Ascending aorta (tissue), 2 donors: ENCODE results near the gene SERTAD3. TPM values are rescaled to one million over a fixed set of nuclear protein-coding genes. Genes with fewer than 3 reads are reported as not detected.

ENCODE experiments used
- DNase-seq, 2 donors: peaks; one replicate each; pipeline ENCODE4 v3.0.0-alpha.2; 2019; ENCODE audit warnings: low spot score in 2 of 2
- H3K27ac ChIP-seq, 2 donors: fragments of 200-600 bp; sonication (generic); one replicate each; pipeline ENCODE4 v1.5.1; 2016 to 2017; ENCODE audit warnings: mild to moderate bottlenecking in 1 of 2
- H3K27me3 ChIP-seq: fragments of 200-600 bp; sonication (generic); one replicate; pipeline ENCODE4 v1.5.1; 2017
- H3K36me3 ChIP-seq, 2 donors: fragments of 200-600 bp; sonication (generic); one replicate each; pipeline ENCODE4 v1.5.1; 2016
- H3K4me1 ChIP-seq, 2 donors: fragments of 200-600 bp; sonication (generic); one replicate each; pipeline ENCODE4 v1.5.1; 2016 to 2017; ENCODE audit warnings: mild to moderate bottlenecking in 1 of 2
- H3K4me3 ChIP-seq, 2 donors: fragments of 200-600 bp; sonication (generic); one replicate each; pipeline ENCODE4 v1.5.1; 2016 to 2017; ENCODE audit warnings: mild to moderate bottlenecking in 1 of 2
- H3K9me3 ChIP-seq, 2 donors: fragments of 200-600 bp; sonication (generic); one replicate each; pipeline ENCODE4 v1.5.1; 2016
- intact Hi-C: fragments of 100-400 bp; cut with DNase I; formaldehyde crosslinking; loops from one replicate; pipeline ENCODE4 v1.15.1; 2023
- total RNA-seq: library from RNA; depleted of rRNA; stranded (reverse); fragments of >200 nt; gene quantifications from one replicate; pipeline ENCODE4 v1.1.0, GENCODE V29; 2016
- TF ChIP-seq, protein P1 (sequence below), 3 experiments: fragments of 200-600 bp in 2 of 3; fragments of 450-650 bp in 1 of 3; sonication (generic) in 2 of 3; IDR thresholded peaks; one replicate each; pipeline ENCODE4 v1.5.1; 2016 to 2019; ENCODE audit warnings: antibody characterized with exemption in 3 of 3, mild to moderate bottlenecking in 1 of 3, moderate library complexity in 1 of 3

The SERTAD3 gene
- total RNA-seq, 1 donor from 2014 or later, result 36.9 TPM

DNA sequence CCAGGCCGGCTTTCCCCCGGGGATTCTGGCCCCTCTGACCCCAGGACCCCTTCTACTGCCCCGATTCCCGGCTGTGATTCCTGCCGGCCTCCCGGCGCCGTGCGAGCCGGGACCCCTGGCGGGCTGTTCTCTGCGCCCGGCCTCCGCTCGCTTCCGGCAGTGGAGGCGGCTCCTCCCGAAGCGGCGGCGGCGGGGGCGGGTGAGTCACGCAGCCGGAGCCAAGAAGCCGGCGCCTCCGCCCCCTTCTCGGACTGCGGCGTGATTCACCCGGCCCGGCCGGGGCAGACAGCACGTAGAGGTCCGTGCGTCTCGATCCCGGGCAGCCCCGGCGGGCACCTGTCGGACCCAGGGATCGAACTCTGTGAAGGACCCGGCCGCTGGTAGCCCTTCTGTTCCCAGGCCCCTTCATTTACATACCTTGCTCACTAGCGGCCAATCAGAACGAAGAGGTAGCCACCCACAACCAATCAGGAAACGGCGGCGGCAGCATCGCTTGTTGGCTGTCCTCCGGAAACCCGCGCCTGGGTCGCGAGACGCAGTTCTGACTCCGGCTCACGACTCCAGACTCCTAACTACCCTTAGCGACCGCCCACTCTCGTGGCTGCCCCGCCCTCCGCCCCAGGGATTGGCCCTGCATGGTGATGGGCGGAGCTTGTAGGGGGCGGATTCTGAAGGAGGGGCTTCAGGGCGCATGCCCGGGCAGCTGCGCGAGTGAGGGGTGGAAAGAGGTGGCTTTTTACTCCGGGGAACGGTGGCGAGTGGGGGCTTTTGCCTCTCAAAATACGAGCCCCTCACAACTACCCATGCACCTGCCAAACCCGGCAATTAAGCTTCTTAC is 18.5 kb downstream of the SERTAD3 start, which contains the start of gene SERTAD1:
TSS of gene SERTAD1 (minus strand) at position 543 of the 838 bp plus-strand sequence. CDS start 2,446 bp downstream, outside the sequence.
- TF ChIP-seq, protein P1, sequence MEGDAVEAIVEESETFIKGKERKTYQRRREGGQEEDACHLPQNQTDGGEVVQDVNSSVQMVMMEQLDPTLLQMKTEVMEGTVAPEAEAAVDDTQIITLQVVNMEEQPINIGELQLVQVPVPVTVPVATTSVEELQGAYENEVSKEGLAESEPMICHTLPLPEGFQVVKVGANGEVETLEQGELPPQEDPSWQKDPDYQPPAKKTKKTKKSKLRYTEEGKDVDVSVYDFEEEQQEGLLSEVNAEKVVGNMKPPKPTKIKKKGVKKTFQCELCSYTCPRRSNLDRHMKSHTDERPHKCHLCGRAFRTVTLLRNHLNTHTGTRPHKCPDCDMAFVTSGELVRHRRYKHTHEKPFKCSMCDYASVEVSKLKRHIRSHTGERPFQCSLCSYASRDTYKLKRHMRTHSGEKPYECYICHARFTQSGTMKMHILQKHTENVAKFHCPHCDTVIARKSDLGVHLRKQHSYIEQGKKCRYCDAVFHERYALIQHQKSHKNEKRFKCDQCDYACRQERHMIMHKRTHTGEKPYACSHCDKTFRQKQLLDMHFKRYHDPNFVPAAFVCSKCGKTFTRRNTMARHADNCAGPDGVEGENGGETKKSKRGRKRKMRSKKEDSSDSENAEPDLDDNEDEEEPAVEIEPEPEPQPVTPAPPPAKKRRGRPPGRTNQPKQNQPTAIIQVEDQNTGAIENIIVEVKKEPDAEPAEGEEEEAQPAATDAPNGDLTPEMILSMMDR (IDR thresholded peaks at IDR 0.05), result peak; percentile 75 to 86 (median 85)
- intact Hi-C loops, result loop anchor here (1.0 to 10.0 kb wide), 3 partner anchors 19 to 369 kb away; partner anchors contain the start of genes EGLN2, LTBP4 and SERTAD3
- H3K4me3 ChIP-seq, result peak within 1 kb of the TSS; percentile 62 to 83
- peaks cover 14 to 30% of the 10 kb centered on the region in 2 donors for H3K4me1 ChIP-seq
- peaks cover 11 to 17% of the 10 kb centered on the region in 2 donors for H3K36me3 ChIP-seq
- DNase-seq, result peak; percentile 99 to 100
- no peaks in the 10 kb centered on the region for H3K27me3 ChIP-seq
- H3K9me3 ChIP-seq, result no peaks in the 10 kb centered on the region
- peak within 1 kb of the TSS; percentile 98 to 99 for H3K27ac ChIP-seq

DNA sequence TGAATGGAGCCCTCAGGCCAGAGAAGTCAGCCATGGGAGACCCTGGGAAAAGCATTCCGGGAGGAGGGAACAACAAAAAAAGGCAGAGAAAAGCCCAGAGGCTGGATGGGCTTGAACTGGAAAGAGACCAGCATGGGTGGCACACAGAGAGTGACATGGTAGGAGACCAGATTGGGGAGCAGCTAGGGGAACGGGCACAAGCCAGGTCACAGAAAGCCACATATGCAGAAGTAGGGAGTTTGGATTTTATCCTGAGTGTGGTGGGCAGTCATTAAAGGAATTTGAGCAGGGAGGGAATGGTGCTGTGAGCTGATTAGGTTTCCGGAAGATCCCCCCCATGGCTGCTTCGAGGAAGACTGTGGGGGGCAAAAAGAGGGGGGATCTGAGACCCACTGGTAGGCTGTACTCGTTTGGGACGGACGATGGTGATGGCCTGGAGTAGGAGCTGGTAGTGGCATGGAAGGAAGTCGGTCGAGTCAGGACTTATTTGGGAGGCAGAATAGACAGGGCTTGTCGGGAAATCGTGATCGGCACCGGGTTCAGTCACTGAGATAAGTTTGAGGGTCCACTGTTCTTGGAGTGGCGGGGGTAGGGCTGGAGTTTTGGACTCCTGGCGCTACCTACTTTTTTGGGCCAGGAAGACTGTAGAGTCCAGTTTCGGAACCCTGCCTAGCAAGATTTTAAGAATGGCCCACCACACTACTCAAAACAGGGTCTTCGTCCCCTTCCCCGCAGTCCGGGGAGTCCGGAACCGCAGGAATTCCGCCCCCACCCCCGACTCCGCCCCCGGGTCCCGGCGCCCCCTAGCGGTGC is 19.3 kb downstream of the SERTAD3 start:
- Histone ChIP-seq H3K9me3 (no peaks in the 10 kb centered on the region), H3K27me3 (no peaks in the 10 kb centered on the region), H3K36me3 (peaks cover 11 to 17% of the 10 kb centered on the region in 2 donors), H3K4me3 (peak overlapping the region; percentile 62 to 83), H3K27ac (peak overlapping the region; percentile 98 to 99), H3K4me1 (peaks cover 14 to 30% of the 10 kb centered on the region in 2 donors)
- no peak for DNase-seq
- intact Hi-C loops, result loop anchor here (1.0 to 10.0 kb wide), 5 partner anchors 19 to 370 kb away; partner anchors contain the start of genes AKT2, COQ8B, EGLN2 and ITPKC
- TF ChIP-seq, protein P1 (IDR thresholded peaks at IDR 0.05), result no peak

DNA sequence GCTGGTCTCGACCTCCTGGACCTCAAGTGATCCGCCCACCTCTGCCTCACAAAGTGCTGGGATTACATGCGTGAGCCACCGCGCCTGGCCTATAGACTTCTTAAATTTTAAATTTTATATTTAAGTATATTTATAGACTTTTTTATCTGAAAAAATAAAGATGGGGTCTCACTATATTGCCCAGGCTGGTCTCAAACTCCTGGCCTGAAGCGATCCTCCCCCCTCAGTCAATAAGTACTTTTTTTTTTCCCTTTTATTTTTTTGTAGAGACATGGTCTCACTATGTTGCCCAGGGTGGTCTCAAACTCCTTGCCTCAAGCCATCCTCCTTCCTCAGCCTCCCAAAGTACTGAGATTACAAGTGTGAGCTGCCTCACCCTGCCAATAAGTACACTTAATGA is 20.2 kb downstream of the SERTAD3 start:
- H3K27me3 ChIP-seq, result no peaks in the 10 kb centered on the region
- peaks cover 11 to 17% of the 10 kb centered on the region in 2 donors for H3K36me3 ChIP-seq
- intact Hi-C loops, result loop anchor here (5.0 to 10.0 kb wide), 3 partner anchors 137 to 371 kb away; partner anchors contain the start of genes AKT2, COQ8B, EGLN2 and ITPKC
- peaks cover 14 to 30% of the 10 kb centered on the region in 2 donors for H3K4me1 ChIP-seq
- TF ChIP-seq, protein P1 (IDR thresholded peaks at IDR 0.05), result no peak
- no peak for DNase-seq
- peak overlapping the region; percentile 62 to 83 for H3K4me3 ChIP-seq
- H3K27ac ChIP-seq, result peak overlapping the region; percentile 98 to 99
- no peaks in the 10 kb centered on the region for H3K9me3 ChIP-seq

DNA sequence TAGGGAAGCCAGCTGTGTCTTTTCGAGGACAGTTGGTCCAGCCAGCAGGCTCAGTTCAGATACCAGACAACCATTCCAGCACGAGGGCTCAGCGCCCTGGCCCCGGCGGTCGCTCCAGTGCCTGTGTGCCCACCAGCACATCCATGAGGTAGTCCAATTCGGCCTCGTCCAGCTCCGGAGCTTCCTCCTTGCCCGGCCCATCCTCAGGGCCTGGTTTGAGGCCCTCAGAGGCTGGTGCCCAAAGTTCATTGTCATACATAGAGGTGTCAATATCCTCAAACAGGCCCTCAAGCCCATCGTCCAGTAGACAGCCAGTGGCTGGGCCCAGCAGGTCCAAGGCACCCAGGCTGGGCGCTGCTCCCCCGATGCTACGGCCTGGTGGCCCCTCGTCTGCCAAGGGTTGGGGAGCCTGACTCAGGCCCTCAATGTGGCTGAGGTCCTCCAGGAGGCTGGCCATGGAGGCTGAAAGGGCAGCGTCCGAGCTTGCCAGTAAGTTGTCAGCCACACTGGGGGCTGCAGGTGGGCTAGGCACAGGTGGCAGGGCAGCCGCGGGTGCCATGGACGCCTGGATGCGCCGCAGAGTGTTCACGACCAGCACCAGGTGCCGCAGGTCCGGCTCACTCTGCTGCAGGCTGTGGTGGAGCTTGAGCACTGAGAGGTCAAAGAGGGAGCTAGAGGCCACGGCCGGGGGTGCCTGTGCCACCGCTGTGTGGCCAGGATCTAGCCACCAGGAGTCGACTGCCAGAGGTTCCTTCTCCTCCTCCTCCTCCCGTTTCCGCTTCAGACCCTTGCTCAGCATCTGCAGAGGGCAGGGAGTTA is 21.2 kb downstream of the SERTAD3 start:
- Histone ChIP-seq H3K4me1 (peaks cover 14 to 30% of the 10 kb centered on the region in 2 donors), H3K4me3 (peak overlapping the region in 1 of 2 donors; percentile 16), H3K27me3 (no peaks in the 10 kb centered on the region), H3K36me3 (peaks cover 11 to 17% of the 10 kb centered on the region in 2 donors), H3K27ac (peak overlapping the region; percentile 98 to 99), H3K9me3 (no peaks in the 10 kb centered on the region)
- TF ChIP-seq, protein P1 (IDR thresholded peaks at IDR 0.05), result no peak
- intact Hi-C loops, result loop anchor here (5.0 to 10.0 kb wide), 3 partner anchors 136 to 372 kb away; partner anchors contain the start of genes AKT2, COQ8B, EGLN2 and ITPKC
- DNase-seq, result no peak
